Measurements from ENCODE around the gene SMIM41.

SMIM41 gene

GRCh38 chr12:52063981-52064649, 15.4 kb upstream of the SMIM41 start:
- no peak for DNase-seq

GRCh38 chr12:52066346-52067080, 13.0 kb upstream of the SMIM41 start:
- no peak for DNase-seq

GRCh38 chr12:52067081-52067374, 12.5 kb upstream of the SMIM41 start:
- DNase-seq, result no peak

- peak; percentile 83 to 88 for DNase-seq
These were observed 9.9 kb upstream of the SMIM41 start, which contains the start of gene ATG101 for GRCh38 chr12:52069327-52070184. TSS of gene ATG101 (plus strand) at chr12:52069978. CDS start at chr12:52073651, 3,673 bp downstream.

GRCh38 chr12:52070185-52070925, 9.1 kb upstream of the SMIM41 start:
- DNase-seq, result no peak

- DNase-seq, result no peak
These were observed 5.7 kb upstream of the SMIM41 start for GRCh38 chr12:52073531-52074381.

- DNase-seq, result no peak
These were observed 4.4 kb upstream of the SMIM41 start for GRCh38 chr12:52074971-52075724.

GRCh38 chr12:52076811-52077210, 2.7 kb upstream of the SMIM41 start:
- DNase-seq, result no peak

GRCh38 chr12:52078276-52078675, 1.2 kb upstream of the SMIM41 start:
- no peak for DNase-seq

GRCh38 chr12:52080403-52081251, 1.1 kb downstream of the SMIM41 start:
- DNase-seq, result no peak

GRCh38 chr12:52081263-52081733, 1.8 kb downstream of the SMIM41 start:
- no peak for DNase-seq

- no peak for DNase-seq
These were observed 2.6 kb downstream of the SMIM41 start for GRCh38 chr12:52082026-52082668.

GRCh38 chr12:52082669-52082987, 3.1 kb downstream of the SMIM41 start:
- DNase-seq, result no peak

- DNase-seq, result peak; percentile 68 to 76
These were observed 3.6 kb downstream of the SMIM41 start for GRCh38 chr12:52082988-52083637.

GRCh38 chr12:52083638-52083996, 4.1 kb downstream of the SMIM41 start:
- DNase-seq, result no peak

GRCh38 chr12:52084491-52085231, 5.2 kb downstream of the SMIM41 start:
- no peak for DNase-seq

GRCh38 chr12:52085682-52086180, 6.2 kb downstream of the SMIM41 start:
- no peak for DNase-seq

GRCh38 chr12:52086366-52086765, 6.9 kb downstream of the SMIM41 start:
- DNase-seq, result no peak

Measured in activated CD4-positive, alpha-beta T cell treated with anti-CD3 and anti-CD28 coated beads, Interleukin-2, amount 50 U/mL, for 48 hours (primary cell).